GM12872 (cell line): ENCODE measurements around the gene CAMTA1.

Source experiments
- TF ChIP-seq, protein P1 (sequence below): IDR thresholded peaks from 3 replicates; pipeline ENCODE4 v1.5.1; 2011; ENCODE audit warnings: low read depth, mild to moderate bottlenecking, low read length, moderate library complexity; ENCODE audit not compliant: insufficient read depth

CAMTA1 gene

DNA sequence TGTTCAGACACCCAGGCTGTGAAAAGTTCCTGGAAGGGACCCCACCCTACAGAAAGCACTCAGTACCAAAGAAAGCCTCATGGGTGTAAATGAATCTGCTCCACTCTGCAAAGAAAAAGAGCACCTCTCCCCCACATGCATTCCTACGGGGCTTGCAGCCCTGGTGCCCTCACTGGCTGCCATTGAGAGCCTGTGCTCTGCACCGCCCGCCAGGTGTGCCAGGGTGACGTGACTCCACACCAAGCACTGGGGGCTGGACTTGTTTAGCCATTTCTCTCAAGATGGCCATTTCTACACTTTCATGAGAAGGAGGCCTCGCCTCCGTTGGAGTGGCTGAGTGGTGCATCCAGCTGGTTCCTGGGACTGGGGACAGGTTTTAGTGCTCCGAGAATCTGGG is 605.3 kb downstream of the CAMTA1 start:
- TF ChIP-seq, protein P1, sequence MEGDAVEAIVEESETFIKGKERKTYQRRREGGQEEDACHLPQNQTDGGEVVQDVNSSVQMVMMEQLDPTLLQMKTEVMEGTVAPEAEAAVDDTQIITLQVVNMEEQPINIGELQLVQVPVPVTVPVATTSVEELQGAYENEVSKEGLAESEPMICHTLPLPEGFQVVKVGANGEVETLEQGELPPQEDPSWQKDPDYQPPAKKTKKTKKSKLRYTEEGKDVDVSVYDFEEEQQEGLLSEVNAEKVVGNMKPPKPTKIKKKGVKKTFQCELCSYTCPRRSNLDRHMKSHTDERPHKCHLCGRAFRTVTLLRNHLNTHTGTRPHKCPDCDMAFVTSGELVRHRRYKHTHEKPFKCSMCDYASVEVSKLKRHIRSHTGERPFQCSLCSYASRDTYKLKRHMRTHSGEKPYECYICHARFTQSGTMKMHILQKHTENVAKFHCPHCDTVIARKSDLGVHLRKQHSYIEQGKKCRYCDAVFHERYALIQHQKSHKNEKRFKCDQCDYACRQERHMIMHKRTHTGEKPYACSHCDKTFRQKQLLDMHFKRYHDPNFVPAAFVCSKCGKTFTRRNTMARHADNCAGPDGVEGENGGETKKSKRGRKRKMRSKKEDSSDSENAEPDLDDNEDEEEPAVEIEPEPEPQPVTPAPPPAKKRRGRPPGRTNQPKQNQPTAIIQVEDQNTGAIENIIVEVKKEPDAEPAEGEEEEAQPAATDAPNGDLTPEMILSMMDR = no peak

DNA sequence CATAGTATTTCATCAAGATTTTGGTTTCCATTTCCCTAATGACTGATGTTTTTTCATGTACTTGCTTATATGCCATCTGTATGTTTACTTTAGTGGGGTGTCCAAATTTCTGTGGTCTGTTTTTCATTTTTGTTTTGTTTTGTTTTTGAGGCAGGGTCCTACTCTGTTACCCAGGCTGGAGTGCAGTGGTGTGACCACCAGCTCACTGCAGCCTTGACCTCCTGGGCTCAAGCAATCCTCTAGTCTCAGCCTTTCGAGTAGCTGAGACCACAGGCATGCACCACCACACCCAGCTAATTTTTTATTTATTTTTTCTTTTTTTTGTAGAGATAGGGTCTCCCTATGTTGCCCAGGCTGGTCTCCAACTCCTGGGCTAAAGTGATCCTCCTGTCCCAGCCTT is 607.9 kb downstream of the CAMTA1 start:
- TF ChIP-seq, protein P1 = no peak

DNA sequence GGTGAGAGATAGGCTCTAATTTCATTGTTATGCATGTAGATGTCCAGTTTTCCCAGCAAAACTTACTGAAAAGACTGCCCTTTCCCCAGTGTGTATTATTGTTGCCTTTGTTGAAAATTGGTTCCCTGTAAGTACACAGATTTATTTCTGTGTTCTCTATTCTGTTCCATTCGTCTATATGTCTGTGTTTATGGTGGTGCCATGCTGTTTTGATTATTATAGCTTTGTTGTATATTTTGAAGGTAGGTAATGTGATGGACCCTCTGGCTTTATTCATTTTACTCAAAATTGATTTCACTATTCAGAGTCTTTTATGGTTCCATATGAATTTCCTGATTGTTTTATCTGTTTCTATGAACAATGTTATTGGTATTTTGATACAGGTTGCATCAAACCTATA is 610.0 kb downstream of the CAMTA1 start:
- TF ChIP-seq, protein P1 = no peak

DNA sequence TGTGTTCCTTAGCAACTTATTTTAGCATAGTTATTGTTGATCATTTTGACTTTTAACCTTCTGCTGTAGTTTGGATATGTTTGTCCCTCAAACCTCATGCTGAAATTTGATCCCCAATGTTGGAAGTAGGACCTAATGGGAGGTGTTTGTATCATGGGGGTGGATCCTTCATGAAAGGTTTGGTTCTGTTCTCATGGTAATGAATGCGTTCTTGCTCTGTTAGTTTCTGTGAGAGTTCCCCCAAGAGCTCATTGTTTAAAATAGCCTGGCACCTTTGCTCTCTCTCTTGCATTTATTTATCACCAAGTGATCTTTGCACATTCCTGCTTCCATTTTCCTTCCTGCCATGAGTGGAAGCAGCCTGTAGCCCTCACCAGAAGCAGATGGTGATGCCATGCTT is 613.7 kb downstream of the CAMTA1 start:
- TF ChIP-seq, protein P1 = no peak

DNA sequence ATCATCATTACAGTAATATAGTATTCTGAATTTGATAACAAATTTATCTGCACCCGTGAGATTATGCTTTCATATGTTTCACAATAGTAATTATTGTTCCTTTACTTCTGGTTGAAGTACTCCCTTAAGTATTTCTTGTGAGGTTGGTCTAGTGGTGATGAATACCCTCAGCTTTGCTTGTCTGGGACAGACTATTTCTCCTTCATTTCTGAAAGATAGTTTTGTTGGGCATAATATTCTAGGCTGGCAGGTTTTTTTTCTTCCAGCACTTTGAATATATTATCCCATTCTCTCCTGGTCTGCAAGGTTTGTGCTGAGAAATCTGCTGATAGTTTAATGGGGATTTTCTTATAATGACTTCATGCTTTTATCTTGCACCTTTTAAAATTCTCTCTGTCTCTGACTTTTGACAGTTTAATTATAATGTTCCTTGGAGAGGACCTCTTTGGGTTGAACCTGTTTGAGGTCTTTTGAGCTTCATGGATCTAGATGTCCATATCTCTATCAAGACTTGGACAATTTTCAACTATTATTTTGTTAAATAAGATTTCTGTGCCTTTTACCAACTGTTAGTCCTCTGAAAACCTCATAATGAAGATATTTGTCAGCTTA is 614.4 kb downstream of the CAMTA1 start:
- TF ChIP-seq, protein P1 = no peak

DNA sequence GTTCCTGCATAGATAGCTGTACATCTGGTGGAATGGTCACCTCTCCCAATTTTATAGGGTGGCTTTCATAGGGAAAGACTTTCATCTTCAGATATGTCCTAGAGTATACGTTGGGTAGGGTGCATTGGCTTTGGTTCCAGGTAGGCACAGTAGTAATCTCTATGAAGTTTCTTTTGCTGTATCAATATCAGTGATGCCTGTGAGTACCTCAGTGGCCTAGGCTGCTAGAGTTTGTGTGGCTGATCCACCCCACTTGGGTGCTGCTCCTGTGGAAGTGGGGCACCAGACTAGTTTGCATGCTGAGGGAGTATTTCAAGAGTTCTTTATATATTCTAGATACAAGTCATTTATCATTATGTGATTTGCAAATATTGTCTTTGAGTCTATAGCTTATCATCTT is 615.3 kb downstream of the CAMTA1 start:
- TF ChIP-seq, protein P1 = no peak

DNA sequence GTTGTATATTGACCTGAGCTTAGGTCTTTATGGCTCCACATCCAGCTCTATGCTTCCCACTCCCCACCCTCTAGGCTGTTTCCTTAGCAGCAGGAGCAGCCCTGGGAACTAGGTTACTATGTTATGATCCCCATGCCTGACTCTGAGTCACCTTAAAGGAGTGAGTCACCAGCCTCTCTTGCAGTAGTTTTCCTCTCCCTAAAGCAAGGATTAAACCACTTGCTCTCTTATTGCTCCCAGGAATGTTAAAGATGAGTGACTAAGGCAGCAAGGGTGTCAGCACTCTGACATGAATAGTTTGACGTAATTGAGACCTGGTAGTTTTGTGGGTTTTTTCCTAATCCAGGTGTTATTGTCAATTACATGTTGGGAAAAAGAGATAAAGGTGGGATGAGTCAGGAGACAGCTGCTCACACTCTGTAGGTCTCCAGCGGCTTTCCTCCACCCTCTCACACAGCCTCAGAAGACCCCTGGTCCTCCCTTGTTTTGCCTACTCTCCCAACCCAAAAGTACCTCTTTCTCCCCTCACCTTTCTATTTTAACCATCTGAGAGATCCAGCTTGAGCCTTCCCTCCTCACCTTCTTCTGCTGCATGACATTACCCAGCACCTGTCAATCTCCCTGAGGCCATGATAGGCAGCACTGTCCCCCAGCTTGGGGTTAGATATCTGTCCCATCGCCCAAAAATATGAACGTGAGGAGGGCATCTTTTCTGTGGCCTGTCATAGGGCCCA is 616.7 kb downstream of the CAMTA1 start:
- TF ChIP-seq, protein P1 = no peak

DNA sequence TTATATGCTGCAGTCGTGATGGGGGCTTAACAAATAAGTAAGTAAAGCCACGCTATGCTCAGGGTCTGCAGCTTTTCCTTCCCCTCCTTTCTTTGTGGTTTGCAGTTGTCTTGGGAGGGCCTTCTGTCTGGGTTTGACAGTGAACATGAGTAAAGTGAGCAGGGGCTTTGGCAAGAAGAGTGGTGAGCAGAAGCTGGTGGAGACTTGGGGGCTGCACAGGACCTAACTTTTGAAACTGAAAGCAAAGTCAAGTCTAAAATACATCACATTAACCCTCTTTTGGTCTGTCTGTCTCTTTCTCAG is 617.2 kb downstream of the CAMTA1 start:
- TF ChIP-seq, protein P1 = no peak
